Measurements from ENCODE around the gene RSPH6A. TPM values are rescaled to one million over a fixed set of nuclear protein-coding genes. Genes with fewer than 3 reads are reported as not detected.

The RSPH6A gene
- total RNA-seq, 4 donors from 2014 or later: 0.23 TPM; not detected in 3

GRCh38 chr19:45834970-45835369 lies 19.9 kb upstream of the RSPH6A start:
- Histone ChIP-seq H3K27ac (no peak overlapping the region), H3K27me3 (no peaks in the 10 kb centered on the region), H3K4me3 (no peak overlapping the region), H3K36me3 (peaks cover 0 to 100% of the 10 kb centered on the region in 2 donors), H3K4me1 (no peaks in the 10 kb centered on the region), H3K9me3 (no peaks in the 10 kb centered on the region)
- TF ChIP-seq POLR2AphosphoS5 (IDR thresholded peaks at IDR 0.05): no peak
- TF ChIP-seq CTCF (IDR thresholded peaks at IDR 0.05): no peak
- no peak for TF ChIP-seq POLR2A (IDR thresholded peaks at IDR 0.05)
- no peak for TF ChIP-seq EP300 (IDR thresholded peaks at IDR 0.05)
- ATAC-seq: no peak
- 88% methylated on average over 4 of the region's 7 CpGs; no CpG with 5 or more reads in 1 of the 2 donors for WGBS, 2 donors (ENCODE audit: low coverage in 1 of 2)

GRCh38 chr19:45828945-45829344 lies 13.8 kb upstream of the RSPH6A start:
- ATAC-seq: no peak
- Histone ChIP-seq H3K27me3 (no peaks in the 10 kb centered on the region), H3K36me3 (peaks cover 0 to 100% of the 10 kb centered on the region in 2 donors), H3K4me3 (no peak overlapping the region), H3K9me3 (no peaks in the 10 kb centered on the region), H3K4me1 (peaks cover 0 to 11% (median 4%) of the 10 kb centered on the region in 3 donors), H3K27ac (no peak overlapping the region)
- WGBS, 2 donors (ENCODE audit: low coverage in 1 of 2): 91 to 100% methylated on average over 1 to 12 of the region's 16 CpGs
- TF ChIP-seq EP300 (IDR thresholded peaks at IDR 0.05) (no peak), CTCF (IDR thresholded peaks at IDR 0.05) (no peak), POLR2A (IDR thresholded peaks at IDR 0.05) (no peak), POLR2AphosphoS5 (IDR thresholded peaks at IDR 0.05) (no peak)

GRCh38 chr19:45828523-45828922 lies 13.4 kb upstream of the RSPH6A start:
- TF ChIP-seq POLR2A (IDR thresholded peaks at IDR 0.05): no peak
- no peak for TF ChIP-seq POLR2AphosphoS5 (IDR thresholded peaks at IDR 0.05)
- TF ChIP-seq CTCF (IDR thresholded peaks at IDR 0.05): no peak
- TF ChIP-seq EP300 (IDR thresholded peaks at IDR 0.05): no peak
- ATAC-seq: no peak
- Histone ChIP-seq H3K27me3 (no peaks in the 10 kb centered on the region), H3K4me3 (no peak overlapping the region), H3K27ac (no peak overlapping the region), H3K9me3 (no peaks in the 10 kb centered on the region), H3K4me1 (peaks cover 0 to 13% (median 4%) of the 10 kb centered on the region in 3 donors), H3K36me3 (peaks cover 0 to 100% of the 10 kb centered on the region in 2 donors)
- WGBS, 2 donors (ENCODE audit: low coverage in 1 of 2): 80 to 83% methylated on average over 5 to 9 of the region's 9 CpGs

- no peaks in the 10 kb centered on the region for H3K9me3 ChIP-seq
- H3K4me1 ChIP-seq: peaks cover 0 to 13% (median 4%) of the 10 kb centered on the region in 3 donors
- no peak overlapping the region for H3K4me3 ChIP-seq
- H3K36me3 ChIP-seq: peaks cover 0 to 100% of the 10 kb centered on the region in 2 donors
- no peaks in the 10 kb centered on the region for H3K27me3 ChIP-seq
- ATAC-seq: no peak
- H3K27ac ChIP-seq: no peak overlapping the region
- TF ChIP-seq CTCF (IDR thresholded peaks at IDR 0.05) (no peak), POLR2AphosphoS5 (IDR thresholded peaks at IDR 0.05) (no peak), EP300 (IDR thresholded peaks at IDR 0.05) (no peak), POLR2A (IDR thresholded peaks at IDR 0.05) (no peak)
- 100% methylated on average over 2 to 4 of the region's 16 CpGs for WGBS, 2 donors (ENCODE audit: low coverage in 1 of 2)
These were observed 12.5 kb upstream of the RSPH6A start for GRCh38 chr19:45827459-45828093.

- ATAC-seq: no peak
- Histone ChIP-seq H3K9me3 (no peaks in the 10 kb centered on the region), H3K4me1 (peaks cover 0 to 13% (median 4%) of the 10 kb centered on the region in 3 donors), H3K27me3 (no peaks in the 10 kb centered on the region), H3K4me3 (no peak overlapping the region), H3K36me3 (peaks cover 0 to 98% of the 10 kb centered on the region in 2 donors), H3K27ac (no peak overlapping the region)
- 55% methylated on average over 2 of the region's 11 CpGs; no CpG with 5 or more reads in 1 of the 2 donors for WGBS, 2 donors (ENCODE audit: low coverage in 1 of 2)
- TF ChIP-seq EP300 (IDR thresholded peaks at IDR 0.05) (no peak), POLR2AphosphoS5 (IDR thresholded peaks at IDR 0.05) (no peak), CTCF (IDR thresholded peaks at IDR 0.05) (no peak), POLR2A (IDR thresholded peaks at IDR 0.05) (no peak)
These were observed 11.8 kb upstream of the RSPH6A start for GRCh38 chr19:45826934-45827333.

Data from gastroesophageal sphincter (tissue), 4 donors.